KMS-11 (cell line): ENCODE results near the gene CYSRT1.
"Not testable (repeated sequence)": the region's sequence is repeated elsewhere in the genome, so short reads cannot be mapped to it uniquely, and the experiment has no call there.

Experiments used
- H2AFZ ChIP-seq: fragments of 200-600 bp; sonication (generic); 2 replicates; pipeline ENCODE4 v1.6.1; 2016; ENCODE audit warnings: antibody characterized with exemption, mixed run types, low read depth
- H3K27ac ChIP-seq: fragments of 200-600 bp; sonication (generic); 2 replicates; pipeline ENCODE4 v1.6.1; 2016; ENCODE audit warnings: mild to moderate bottlenecking, mixed run types
- H3K27me3 ChIP-seq: fragments of 200-600 bp; sonication (generic); 2 replicates; pipeline ENCODE4 v1.6.1; 2017; ENCODE audit warnings: mild to moderate bottlenecking, low read depth, mixed run types, moderate library complexity; ENCODE audit not compliant: insufficient read depth
- H3K36me3 ChIP-seq: fragments of 200-600 bp; sonication (generic); 2 replicates; pipeline ENCODE4 v1.6.1; 2017; ENCODE audit warnings: mild to moderate bottlenecking, mixed run types; ENCODE audit not compliant: insufficient read depth
- H3K4me1 ChIP-seq: fragments of 200-600 bp; sonication (generic); 2 replicates; pipeline ENCODE4 v1.6.1; 2016; ENCODE audit warnings: mild to moderate bottlenecking, low read depth, mixed run types; ENCODE audit not compliant: poor library complexity, severe bottlenecking
- H3K4me2 ChIP-seq: fragments of 200-600 bp; sonication (generic); 2 replicates; pipeline ENCODE4 v1.7.0; 2016; ENCODE audit warnings: mild to moderate bottlenecking, mixed run types
- H3K4me3 ChIP-seq: fragments of 200-600 bp; sonication (generic); IDR thresholded peaks from 2 replicates; pipeline ENCODE4 v1.6.1; 2017; ENCODE audit warnings: low read depth, low read length, mixed read lengths; ENCODE audit not compliant: insufficient read depth
- H3K79me2 ChIP-seq: fragments of 200-600 bp; sonication (generic); 2 replicates; pipeline ENCODE4 v1.6.1; 2016; ENCODE audit warnings: low read depth, mixed run types; ENCODE audit not compliant: insufficient read depth
- H3K9ac ChIP-seq: fragments of 200-600 bp; sonication (generic); 2 replicates; pipeline ENCODE4 v1.6.1; 2016; ENCODE audit warnings: mild to moderate bottlenecking, mixed run types
- H4K20me1 ChIP-seq: fragments of 200-600 bp; sonication (generic); 2 replicates; pipeline ENCODE4 v1.6.1; 2016; ENCODE audit warnings: mild to moderate bottlenecking, mixed run types; ENCODE audit not compliant: insufficient read depth
- CTCF ChIP-seq: fragments of 200-600 bp; sonication (generic); conservative IDR thresholded peaks from 2 replicates; pipeline ENCODE4 v1.6.1; 2017; ENCODE audit warnings: low read depth, mild to moderate bottlenecking, antibody characterized with exemption, low read length, moderate library complexity, mixed read lengths

Gene CYSRT1

GRCh38 chr9:137241490-137242268 lies 16.7 kb downstream of the CYSRT1 start:
- Histone ChIP-seq H3K9ac (peak overlapping the region; percentile 62; the same call in 1 of the 2 replicates), H3K4me1 (peaks cover 25% of the 10 kb centered on the region)

GRCh38 chr9:137242269-137243203 lies 17.6 kb downstream of the CYSRT1 start:
- Histone ChIP-seq H3K4me2 (peak overlapping the region; percentile 76), H3K4me3 (no peak overlapping the region), H3K9ac (peak overlapping the region; percentile 62; the same call in 1 of the 2 replicates), H3K79me2 (peaks cover 17% of the 10 kb centered on the region), H3K27me3 (no peaks in the 10 kb centered on the region), H4K20me1 (peaks cover 12% of the 10 kb centered on the region; the same call in 1 of the 2 replicates), H3K36me3 (peaks cover 7% of the 10 kb centered on the region; the same call in 1 of the 2 replicates), H2AFZ (no peak overlapping the region), H3K27ac (no peak overlapping the region; the same call in 1 of the 2 replicates), H3K4me1 (peaks cover 20% of the 10 kb centered on the region)
- TF ChIP-seq CTCF: no peak

More at GRCh38 chr9:137241490-137242268, 16.7 kb downstream of the CYSRT1 start:
- peaks cover 17% of the 10 kb centered on the region for H3K79me2 ChIP-seq
- no peak overlapping the region for H2AFZ ChIP-seq
- H3K27me3 ChIP-seq: no peaks in the 10 kb centered on the region
- H4K20me1 ChIP-seq: peaks cover 12% of the 10 kb centered on the region; the same call in 1 of the 2 replicates
- TF ChIP-seq CTCF: no peak
- peak overlapping the region; percentile 76 for H3K4me2 ChIP-seq
- no peak overlapping the region for H3K4me3 ChIP-seq
- H3K27ac ChIP-seq: peak overlapping the region; percentile 52
- H3K36me3 ChIP-seq: peaks cover 7% of the 10 kb centered on the region; the same call in 1 of the 2 replicates

GRCh38 chr9:137243266-137243625 lies 18.3 kb downstream of the CYSRT1 start:
- not testable (repeated sequence) for H3K4me2 ChIP-seq, H2AFZ ChIP-seq, H3K4me3 ChIP-seq, H3K27ac ChIP-seq, H3K27me3 ChIP-seq, H3K36me3 ChIP-seq, H3K9ac ChIP-seq
- Histone ChIP-seq H4K20me1 (peaks cover 12% of the 10 kb centered on the region; the same call in 1 of the 2 replicates), H3K4me1 (peaks cover 20% of the 10 kb centered on the region), H3K79me2 (peaks cover 17% of the 10 kb centered on the region)

GRCh38 chr9:137243626-137244485 lies 18.9 kb downstream of the CYSRT1 start:
- peaks cover 19% of the 10 kb centered on the region for H3K4me1 ChIP-seq
- no peak overlapping the region for H3K27ac ChIP-seq
- no peaks in the 10 kb centered on the region for H3K27me3 ChIP-seq
- no peak overlapping the region for H3K4me3 ChIP-seq
- no peak for TF ChIP-seq CTCF
- H3K4me2 ChIP-seq: no peak overlapping the region
- H3K9ac ChIP-seq: no peak overlapping the region
- peaks cover 7% of the 10 kb centered on the region; the same call in 1 of the 2 replicates for H3K36me3 ChIP-seq
- H4K20me1 ChIP-seq: peaks cover 12% of the 10 kb centered on the region; the same call in 1 of the 2 replicates
- H3K79me2 ChIP-seq: peaks cover 17% of the 10 kb centered on the region
- H2AFZ ChIP-seq: no peak overlapping the region
